Ectodermal cell (in vitro differentiated cells): ENCODE data around the gene GLRX.
"Not testable (repeated sequence)": the region's sequence is repeated elsewhere in the genome, so short reads cannot be mapped to it uniquely, and the experiment has no call there.

Experiments used
- H3K27ac ChIP-seq: 2 replicates; pipeline ENCODE4 v1.7.0; 2013; ENCODE audit warnings: mild to moderate bottlenecking, low read depth, low read length; ENCODE audit not compliant: insufficient read depth, poor library complexity, severe bottlenecking
- H3K27me3 ChIP-seq: 2 replicates; pipeline ENCODE4 v1.7.0; 2013; ENCODE audit warnings: mild to moderate bottlenecking, low read length; ENCODE audit not compliant: insufficient read depth, control insufficient read depth, poor library complexity, severe bottlenecking
- H3K36me3 ChIP-seq: one replicate; pipeline ENCODE4 v1.7.0; 2013; ENCODE audit warnings: low read length; ENCODE audit not compliant: control insufficient read depth, insufficient read depth
- H3K4me1 ChIP-seq: one replicate; pipeline ENCODE4 v1.7.0; 2013; ENCODE audit warnings: low read length; ENCODE audit not compliant: control insufficient read depth, insufficient read depth
- H3K4me3 ChIP-seq: 2 replicates; pipeline ENCODE4 v1.7.0; 2013; ENCODE audit warnings: low read depth, low read length, control low read depth; ENCODE audit not compliant: insufficient read depth
- H3K9me3 ChIP-seq: 2 replicates; pipeline ENCODE4 v1.7.0; 2013; ENCODE audit warnings: mild to moderate bottlenecking, low read length, moderate library complexity; ENCODE audit not compliant: control insufficient read depth
- WGBS, 2 experiments: methylation state at CpG; one replicate each; pipeline ENCODE4 v1.1.7; 2013; ENCODE audit warnings: missing lambda C conversion rate in 2 of 2; 5-methylcytosine and 5-hydroxymethylcytosine counted together

Gene GLRX

GRCh38 chr5:95852567-95852966, 30.0 kb upstream of the GLRX start:
- Histone ChIP-seq H3K27me3 (no peaks in the 10 kb centered on the region), H3K9me3 (no peaks in the 10 kb centered on the region), H3K4me1 (peaks cover 9% of the 10 kb centered on the region), H3K36me3 (no peaks in the 10 kb centered on the region), H3K27ac (no peak overlapping the region), H3K4me3 (no peak overlapping the region)
- WGBS, 2 experiments = 93 to 99% methylated on average over 5 of the region's 5 CpGs

GRCh38 chr5:95851141-95851540, 28.6 kb upstream of the GLRX start:
- WGBS, 2 experiments = 97% methylated on average over 34 of the region's 34 CpGs
- not testable (repeated sequence) for H3K27me3 ChIP-seq, H3K4me3 ChIP-seq

GRCh38 chr5:95850391-95850894, 27.9 kb upstream of the GLRX start:
- Histone ChIP-seq H3K27me3 (no peaks in the 10 kb centered on the region), H3K4me1 (no peaks in the 10 kb centered on the region), H3K27ac (no peak overlapping the region), H3K4me3 (no peak overlapping the region), H3K9me3 (no peaks in the 10 kb centered on the region), H3K36me3 (no peaks in the 10 kb centered on the region)
- WGBS, 2 experiments = 95 to 96% methylated on average over 5 of the region's 5 CpGs

More at GRCh38 chr5:95851141-95851540, 28.6 kb upstream of the GLRX start:
- H3K36me3 ChIP-seq, H3K9me3 ChIP-seq, H3K4me1 ChIP-seq, H3K27ac ChIP-seq: not testable (repeated sequence)

- no peaks in the 10 kb centered on the region for H3K9me3 ChIP-seq
- H3K27ac ChIP-seq = no peak overlapping the region
- no peaks in the 10 kb centered on the region for H3K36me3 ChIP-seq
- H3K27me3 ChIP-seq = no peaks in the 10 kb centered on the region
- no peaks in the 10 kb centered on the region for H3K4me1 ChIP-seq
- 81 to 96% methylated on average over 3 of the region's 3 CpGs for WGBS, 2 experiments
- H3K4me3 ChIP-seq = no peak overlapping the region
Measured at GRCh38 chr5:95848701-95849100, 26.2 kb upstream of the GLRX start.

GRCh38 chr5:95847261-95847592, 24.7 kb upstream of the GLRX start:
- Histone ChIP-seq H3K27me3 (no peaks in the 10 kb centered on the region), H3K4me1 (no peaks in the 10 kb centered on the region), H3K4me3 (no peak overlapping the region), H3K27ac (no peak overlapping the region), H3K36me3 (no peaks in the 10 kb centered on the region), H3K9me3 (no peaks in the 10 kb centered on the region)
- 29% methylated on average over 1 of the region's 1 CpG; no CpG with 5 or more reads in 1 of the 2 experiments for WGBS, 2 experiments

- Histone ChIP-seq H3K9me3 (no peaks in the 10 kb centered on the region), H3K27me3 (no peaks in the 10 kb centered on the region), H3K27ac (no peak overlapping the region), H3K4me3 (no peak overlapping the region), H3K36me3 (no peaks in the 10 kb centered on the region), H3K4me1 (no peaks in the 10 kb centered on the region)
- WGBS, 2 experiments = 83 to 87% methylated on average over 7 of the region's 7 CpGs
Measured at GRCh38 chr5:95846554-95847260, 24.2 kb upstream of the GLRX start.

- no peak overlapping the region for H3K27ac ChIP-seq
- 80 to 85% methylated on average over 2 to 3 of the region's 3 CpGs for WGBS, 2 experiments
- H3K9me3 ChIP-seq = no peaks in the 10 kb centered on the region
- H3K4me3 ChIP-seq = no peak overlapping the region
- no peaks in the 10 kb centered on the region for H3K27me3 ChIP-seq
- H3K4me1 ChIP-seq = no peaks in the 10 kb centered on the region
- H3K36me3 ChIP-seq = no peaks in the 10 kb centered on the region
Measured at GRCh38 chr5:95845391-95845790, 22.9 kb upstream of the GLRX start.

GRCh38 chr5:95843733-95844223, 21.3 kb upstream of the GLRX start:
- Histone ChIP-seq H3K4me3 (no peak overlapping the region), H3K27ac (no peak overlapping the region), H3K36me3 (no peaks in the 10 kb centered on the region), H3K9me3 (no peaks in the 10 kb centered on the region), H3K27me3 (no peaks in the 10 kb centered on the region), H3K4me1 (no peaks in the 10 kb centered on the region)
- WGBS, 2 experiments = 91 to 95% methylated on average over 3 of the region's 3 CpGs

- 87 to 89% methylated on average over 11 of the region's 11 CpGs for WGBS, 2 experiments
Measured at GRCh38 chr5:95842854-95843544, 20.5 kb upstream of the GLRX start.

GRCh38 chr5:95841914-95842812, 19.6 kb upstream of the GLRX start:
- no peaks in the 10 kb centered on the region for H3K36me3 ChIP-seq
- H3K4me1 ChIP-seq = no peaks in the 10 kb centered on the region
- WGBS, 2 experiments = 94 to 95% methylated on average over 5 of the region's 8 CpGs
- H3K27me3 ChIP-seq = no peaks in the 10 kb centered on the region
- no peak overlapping the region for H3K27ac ChIP-seq
- no peak overlapping the region for H3K4me3 ChIP-seq
- no peaks in the 10 kb centered on the region for H3K9me3 ChIP-seq

More at GRCh38 chr5:95842854-95843544, 20.5 kb upstream of the GLRX start:
- Histone ChIP-seq H3K4me1 (no peaks in the 10 kb centered on the region), H3K36me3 (no peaks in the 10 kb centered on the region), H3K9me3 (no peaks in the 10 kb centered on the region), H3K27ac (no peak overlapping the region), H3K4me3 (no peak overlapping the region), H3K27me3 (no peaks in the 10 kb centered on the region)
